Hindlimb muscle (tissue), 1 donor: ENCODE results near the gene ENPP7. TPM values are rescaled to one million over a fixed set of nuclear protein-coding genes. Genes with fewer than 3 reads are reported as not detected.

Source experiments
- DNase-seq: peaks from one replicate; pipeline ENCODE4 v3.0.0-alpha.2; 2013
- polyA plus RNA-seq: library from polyadenylated mRNA; unstranded; fragments of 120-200 nt; gene quantifications from one replicate; pipeline ENCODE4 v1.2.1, GENCODE V29; 2013; ENCODE audit not compliant: insufficient read length

The ENPP7 gene
- polyA plus RNA-seq, 1 donor, result not detected

GRCh38 chr17:79732254-79732653 is 1.5 kb downstream of the ENPP7 start:
- no peak for DNase-seq

GRCh38 chr17:79732804-79733691 is 2.3 kb downstream of the ENPP7 start:
- DNase-seq, result no peak

- no peak for DNase-seq
These were observed 2.9 kb downstream of the ENPP7 start for GRCh38 chr17:79733692-79734070.

- no peak for DNase-seq
These were observed 4.4 kb downstream of the ENPP7 start for GRCh38 chr17:79735096-79735495.

GRCh38 chr17:79737046-79737921 is 6.5 kb downstream of the ENPP7 start:
- no peak for DNase-seq

GRCh38 chr17:79737922-79738578 is 7.3 kb downstream of the ENPP7 start:
- no peak for DNase-seq

- no peak for DNase-seq
These were observed 7.9 kb downstream of the ENPP7 start for GRCh38 chr17:79738643-79739042.

GRCh38 chr17:79739148-79740062 is 8.7 kb downstream of the ENPP7 start:
- DNase-seq, result no peak

DNA sequence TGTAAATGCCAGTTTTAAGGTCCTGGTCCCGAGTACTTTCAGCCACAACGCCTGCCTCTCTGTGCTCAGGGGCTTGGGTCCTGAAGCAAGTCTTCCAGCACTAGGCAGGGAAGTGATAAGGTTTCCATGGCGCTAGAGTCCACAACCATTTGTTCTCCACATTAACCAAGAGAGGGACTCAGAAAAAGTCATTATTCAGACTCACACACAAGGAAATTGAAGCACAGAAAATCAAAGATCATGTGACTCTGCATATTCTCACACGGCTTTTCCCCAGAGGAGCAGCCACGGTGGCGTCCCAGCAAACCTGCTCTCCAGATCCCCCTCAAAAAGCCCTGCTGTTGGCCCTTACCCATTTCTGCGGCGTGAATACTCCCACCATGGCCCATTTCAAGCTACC is 9.7 kb downstream of the ENPP7 start:
- no peak for DNase-seq

DNA sequence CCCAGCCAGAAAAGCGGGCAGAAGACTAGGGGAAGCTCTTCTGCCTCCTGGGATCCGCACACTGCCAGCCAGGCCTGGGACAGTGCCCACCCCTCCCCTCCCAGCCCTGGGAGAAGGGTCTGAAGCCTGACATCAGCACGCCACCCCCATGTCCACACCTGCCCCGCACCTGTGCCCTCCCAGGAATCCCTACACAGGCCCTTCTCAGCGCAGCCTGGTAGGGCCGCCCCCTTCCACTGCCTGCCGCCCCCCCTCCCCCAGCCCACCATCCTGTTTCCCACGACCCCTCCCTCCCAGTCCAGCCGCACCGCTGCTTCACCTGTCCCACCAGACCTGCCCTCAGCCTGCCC is 10.6 kb downstream of the ENPP7 start:
- no peak for DNase-seq

DNA sequence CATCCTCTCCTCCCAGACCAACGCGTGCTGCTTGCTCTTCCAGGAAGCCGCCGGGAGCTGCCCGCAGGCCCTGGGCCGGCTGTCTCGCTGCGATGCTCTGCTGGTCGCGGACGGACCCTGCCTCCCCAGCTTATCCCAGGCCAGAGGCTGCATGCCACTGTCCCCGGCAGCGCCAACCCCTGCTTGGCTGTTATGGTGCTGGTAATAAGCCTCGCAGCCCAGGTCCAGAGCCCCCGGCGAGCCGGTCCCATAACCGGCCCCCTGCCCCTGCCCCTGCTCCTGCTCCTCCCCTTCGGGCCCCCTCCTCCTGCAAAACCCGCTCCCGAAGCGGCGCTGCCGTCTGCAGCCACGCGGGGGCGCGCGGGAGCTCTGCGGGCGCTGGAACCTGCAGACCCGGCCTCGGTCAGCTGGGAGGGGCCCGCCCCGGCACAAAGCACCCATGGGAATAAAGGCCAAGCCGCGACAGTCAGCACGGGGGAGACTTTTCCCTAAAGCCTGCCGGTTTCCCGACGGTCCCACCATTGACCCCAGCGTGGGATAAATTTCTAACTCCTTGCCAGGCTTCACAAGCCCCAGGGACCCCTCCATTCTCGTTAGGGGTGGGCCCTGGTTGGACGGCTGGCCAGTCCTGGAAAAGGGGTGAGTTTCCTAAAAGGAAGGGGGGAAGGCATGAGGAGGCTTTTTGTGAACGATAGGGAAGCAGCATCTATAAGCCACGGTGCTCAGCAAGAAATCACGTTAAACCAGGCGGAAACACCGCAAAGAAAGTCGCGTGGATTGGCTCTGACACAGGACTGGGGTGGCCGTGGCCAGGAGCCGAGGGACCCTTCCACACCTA is 11.2 kb downstream of the ENPP7 start:
- peak; percentile 80 for DNase-seq

- no peak for DNase-seq
These were observed 11.8 kb downstream of the ENPP7 start for GRCh38 chr17:79742589-79742918.

DNA sequence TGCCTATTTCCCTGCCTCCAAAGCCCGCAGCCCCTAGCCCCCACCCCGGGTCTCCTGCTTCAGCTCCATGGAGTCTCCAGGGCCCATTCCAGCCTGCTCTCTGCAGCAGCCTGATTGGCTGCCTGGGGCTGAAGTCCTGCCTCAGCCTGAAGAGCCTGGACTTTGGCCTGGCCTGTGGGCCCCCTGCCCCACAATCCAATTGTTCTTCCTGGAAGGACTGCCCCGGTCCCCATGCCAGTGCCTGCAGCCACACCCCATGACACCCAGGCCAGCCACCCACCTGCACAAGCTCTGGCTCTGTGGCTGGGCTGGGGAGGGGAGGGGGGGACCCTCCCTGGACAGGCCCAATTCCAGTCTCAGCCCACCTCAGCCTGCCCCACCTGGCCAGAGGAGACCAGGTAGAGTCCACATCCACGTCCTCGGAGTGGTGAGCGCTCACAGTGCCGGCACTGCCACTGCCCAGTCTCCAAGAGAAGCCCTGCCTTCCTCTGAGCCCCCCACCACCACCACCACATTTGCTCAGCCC is 12.3 kb downstream of the ENPP7 start:
- DNase-seq, result no peak

DNA sequence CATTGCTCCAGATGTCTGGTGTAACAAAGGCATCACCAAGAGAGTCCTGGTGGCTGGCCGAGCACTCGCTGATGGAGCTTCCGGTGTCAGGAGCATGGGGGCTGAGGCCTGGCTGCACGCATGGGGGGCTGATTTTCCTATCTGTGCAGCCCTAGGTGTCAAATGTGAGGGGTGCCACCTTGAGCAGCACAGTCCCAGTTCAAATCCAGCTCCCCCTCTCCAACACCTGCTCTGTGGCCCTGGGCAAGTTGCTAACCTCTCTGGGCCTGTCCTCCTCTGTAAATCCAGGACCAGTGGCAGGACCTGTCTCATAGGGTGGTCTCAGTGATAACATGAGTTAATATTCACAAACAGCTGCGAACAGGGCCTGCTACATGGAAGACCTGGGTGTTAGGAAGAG is 12.9 kb downstream of the ENPP7 start:
- no peak for DNase-seq

DNA sequence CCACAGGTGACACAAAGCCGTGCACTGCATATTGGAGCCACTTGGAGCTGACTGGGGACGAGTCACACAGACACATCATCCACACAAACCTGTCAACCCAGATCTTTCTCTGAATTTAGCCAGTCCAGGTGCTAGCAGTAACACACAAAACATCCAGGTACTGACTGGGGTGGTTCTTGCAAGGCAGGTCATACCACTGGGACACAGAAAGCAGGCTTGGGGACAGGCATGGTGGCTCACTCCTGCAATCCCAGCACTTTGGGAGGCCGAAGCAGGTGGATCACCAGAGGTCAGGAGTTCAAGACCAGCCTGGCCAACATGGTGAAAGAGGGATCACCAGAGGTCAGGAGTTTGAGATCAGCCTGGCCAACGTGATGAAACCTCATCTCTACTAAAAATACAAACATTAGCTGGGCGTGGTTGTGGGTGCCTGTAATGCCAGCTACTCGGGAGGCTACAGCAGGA is 14.9 kb downstream of the ENPP7 start:
- DNase-seq, result no peak

DNA sequence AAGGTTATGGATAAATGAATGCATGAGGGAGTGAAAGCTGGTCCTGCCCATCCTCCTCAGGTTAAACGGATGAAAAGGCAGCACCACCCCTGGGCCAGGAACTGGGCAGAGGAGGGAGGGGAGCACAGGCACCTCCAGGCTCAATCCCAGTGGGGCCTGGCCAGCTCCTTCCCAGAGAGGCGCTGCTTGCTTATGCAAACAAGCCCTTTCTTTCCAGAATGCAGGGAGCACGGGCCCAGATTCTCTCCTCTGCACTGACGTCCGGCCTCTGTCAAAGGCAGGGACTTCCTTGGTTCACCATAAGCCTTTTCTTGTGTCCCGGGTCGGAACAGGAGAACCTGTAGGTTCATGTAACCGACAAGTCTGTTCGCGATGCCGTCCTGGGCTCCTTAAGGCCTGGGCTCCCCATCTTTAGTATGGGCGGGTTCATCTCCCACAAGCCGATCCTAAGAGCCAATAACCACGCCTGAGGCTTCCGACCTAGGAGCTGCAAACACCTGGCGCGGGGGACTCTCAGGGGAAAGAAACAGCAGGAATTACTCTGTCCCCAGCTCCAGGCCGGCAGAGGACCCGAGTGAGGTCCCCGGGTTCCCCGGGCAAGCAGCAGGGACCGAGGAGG is 16.3 kb downstream of the ENPP7 start:
- no peak for DNase-seq

DNA sequence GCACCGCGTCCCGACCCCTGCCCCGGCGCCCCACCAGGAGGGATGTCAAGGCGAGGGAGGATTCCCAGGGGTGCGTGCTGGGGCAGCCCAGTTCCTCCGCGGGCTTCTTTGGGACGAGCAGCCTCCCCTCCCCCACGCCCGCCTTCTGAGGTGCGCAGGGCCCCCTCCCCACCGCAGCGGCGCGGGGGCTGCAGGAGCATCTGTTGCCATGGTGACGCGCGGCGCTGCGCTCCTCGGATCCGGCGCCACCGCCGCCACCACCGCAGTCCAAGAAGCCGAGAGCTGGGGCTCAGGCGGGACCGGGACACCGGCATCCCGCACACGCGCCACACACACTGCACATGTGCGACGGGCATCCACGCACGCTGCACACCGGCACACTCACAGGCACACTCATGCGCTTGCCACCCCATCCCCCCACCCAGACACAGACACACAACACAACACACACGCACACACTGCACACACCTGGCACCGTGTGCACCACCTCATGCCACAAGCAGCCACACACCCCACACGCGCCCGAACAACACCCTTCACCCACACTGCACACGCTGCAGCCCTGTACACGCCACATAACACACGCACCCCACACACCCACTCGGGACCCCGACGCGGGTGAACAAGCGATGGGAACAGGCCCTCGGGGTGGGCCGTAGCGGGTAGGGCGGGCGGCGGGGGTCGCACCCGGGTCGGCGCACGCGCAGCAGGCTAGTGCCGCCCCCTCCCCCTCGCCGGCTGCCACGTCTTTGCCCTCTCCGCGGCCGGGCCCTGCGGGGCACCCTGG is 17.0 kb downstream of the ENPP7 start:
- DNase-seq, result no peak

GRCh38 chr17:79748295-79749099 is 17.8 kb downstream of the ENPP7 start:
- DNase-seq, result no peak
